IPS DF 6.9 (cell line): ENCODE measurements around the gene ITIH4.

Experiments
- DNase-seq: peaks from one replicate; pipeline ENCODE4 v3.0.0-alpha.2; 2013; ENCODE audit warnings: low read depth, low spot score
- H3K27ac ChIP-seq: one replicate; pipeline ENCODE4 v1.5.1; 2013; ENCODE audit warnings: low read length, control low read depth
- H3K27me3 ChIP-seq: 2 replicates; pipeline ENCODE4 v1.6.1; 2013; ENCODE audit warnings: mild to moderate bottlenecking, low read length; ENCODE audit not compliant: control insufficient read depth, insufficient read depth
- H3K36me3 ChIP-seq: 2 replicates; pipeline ENCODE4 v1.6.1; 2013; ENCODE audit warnings: low read length; ENCODE audit not compliant: control insufficient read depth, insufficient read depth
- H3K4me1 ChIP-seq: 2 replicates; pipeline ENCODE4 v1.6.1; 2013; ENCODE audit warnings: low read length; ENCODE audit not compliant: control insufficient read depth, insufficient read depth
- H3K4me3 ChIP-seq: 2 replicates; pipeline ENCODE4 v1.5.1; 2013; ENCODE audit warnings: mild to moderate bottlenecking, low read length
- H3K9me3 ChIP-seq: 2 replicates; pipeline ENCODE4 v1.6.1; 2013; ENCODE audit warnings: low read length, inconsistent platforms; ENCODE audit not compliant: control insufficient read depth, insufficient read depth
- WGBS: extraction: QIAGEN DNeasy Blood & Tissue Kit; methylation state at CpG from one replicate; pipeline ENCODE4 v1.1.7; 2013; ENCODE audit warnings: mixed read lengths, missing lambda C conversion rate; ENCODE audit not compliant: insufficient read length, insufficient coverage; 5-methylcytosine and 5-hydroxymethylcytosine counted together

ITIH4 gene

GRCh38 chr3:52817860-52818259 is 12.6 kb downstream of the ITIH4 start:
- H3K27me3 ChIP-seq, result no peaks in the 10 kb centered on the region
- H3K9me3 ChIP-seq, result no peaks in the 10 kb centered on the region
- no peak overlapping the region for H3K27ac ChIP-seq
- no peaks in the 10 kb centered on the region; the same call in 1 of the 2 replicates for H3K36me3 ChIP-seq
- H3K4me1 ChIP-seq, result no peaks in the 10 kb centered on the region
- WGBS, result no CpG with 5 or more reads among the region's 7 CpGs
- DNase-seq, result no peak
- no peak overlapping the region for H3K4me3 ChIP-seq

GRCh38 chr3:52817221-52817620 is 13.3 kb downstream of the ITIH4 start:
- DNase-seq, result no peak
- Histone ChIP-seq H3K27me3 (no peaks in the 10 kb centered on the region), H3K9me3 (no peaks in the 10 kb centered on the region), H3K4me1 (no peaks in the 10 kb centered on the region), H3K36me3 (no peaks in the 10 kb centered on the region; the same call in 1 of the 2 replicates), H3K4me3 (no peak overlapping the region), H3K27ac (no peak overlapping the region)
- no CpG with 5 or more reads among the region's 10 CpGs for WGBS

GRCh38 chr3:52816654-52817053 is 13.8 kb downstream of the ITIH4 start:
- Histone ChIP-seq H3K36me3 (no peaks in the 10 kb centered on the region; the same call in 1 of the 2 replicates), H3K27ac (no peak overlapping the region), H3K4me1 (no peaks in the 10 kb centered on the region), H3K4me3 (no peak overlapping the region), H3K27me3 (no peaks in the 10 kb centered on the region), H3K9me3 (no peaks in the 10 kb centered on the region)
- DNase-seq, result no peak
- no CpG with 5 or more reads among the region's 10 CpGs for WGBS

- Histone ChIP-seq H3K4me1 (no peaks in the 10 kb centered on the region; the same call in 1 of the 2 replicates), H3K4me3 (no peak overlapping the region), H3K9me3 (no peaks in the 10 kb centered on the region), H3K36me3 (no peaks in the 10 kb centered on the region; the same call in 1 of the 2 replicates), H3K27ac (no peak overlapping the region), H3K27me3 (no peaks in the 10 kb centered on the region)
- no CpG with 5 or more reads among the region's 6 CpGs for WGBS
- no peak for DNase-seq
These were observed 14.3 kb downstream of the ITIH4 start for GRCh38 chr3:52816199-52816598.

- WGBS, result no CpG with 5 or more reads among the region's 8 CpGs
- no peaks in the 10 kb centered on the region for H3K27me3 ChIP-seq
- H3K9me3 ChIP-seq, result no peaks in the 10 kb centered on the region
- no peak overlapping the region for H3K27ac ChIP-seq
- H3K4me1 ChIP-seq, result no peaks in the 10 kb centered on the region; the same call in 1 of the 2 replicates
- no peaks in the 10 kb centered on the region; the same call in 1 of the 2 replicates for H3K36me3 ChIP-seq
- H3K4me3 ChIP-seq, result no peak overlapping the region
- DNase-seq, result no peak
These were observed 16.7 kb downstream of the ITIH4 start for GRCh38 chr3:52813810-52814209.

- no CpG with 5 or more reads among the region's 7 CpGs for WGBS
- no peaks in the 10 kb centered on the region for H3K27me3 ChIP-seq
- no peak for DNase-seq
These were observed 18.9 kb downstream of the ITIH4 start for GRCh38 chr3:52811452-52812011.

GRCh38 chr3:52810923-52811322 is 19.5 kb downstream of the ITIH4 start:
- H3K4me3 ChIP-seq, result no peak overlapping the region
- no peaks in the 10 kb centered on the region; the same call in 1 of the 2 replicates for H3K4me1 ChIP-seq
- no peak overlapping the region for H3K27ac ChIP-seq

More at GRCh38 chr3:52811452-52812011, 18.9 kb downstream of the ITIH4 start:
- Histone ChIP-seq H3K4me1 (no peaks in the 10 kb centered on the region; the same call in 1 of the 2 replicates), H3K4me3 (no peak overlapping the region), H3K27ac (no peak overlapping the region), H3K36me3 (no peaks in the 10 kb centered on the region; the same call in 1 of the 2 replicates), H3K9me3 (no peaks in the 10 kb centered on the region)

GRCh38 chr3:52809662-52810377 is 20.7 kb downstream of the ITIH4 start:
- Histone ChIP-seq H3K9me3 (no peaks in the 10 kb centered on the region), H3K27me3 (no peaks in the 10 kb centered on the region), H3K36me3 (no peaks in the 10 kb centered on the region; the same call in 1 of the 2 replicates), H3K27ac (no peak overlapping the region), H3K4me1 (no peaks in the 10 kb centered on the region; the same call in 1 of the 2 replicates), H3K4me3 (no peak overlapping the region)
- no CpG with 5 or more reads among the region's 7 CpGs for WGBS
- no peak for DNase-seq

More at GRCh38 chr3:52810923-52811322, 19.5 kb downstream of the ITIH4 start:
- no peak for DNase-seq
- no peaks in the 10 kb centered on the region; the same call in 1 of the 2 replicates for H3K36me3 ChIP-seq
- WGBS, result no CpG with 5 or more reads among the region's 11 CpGs
- no peaks in the 10 kb centered on the region for H3K27me3 ChIP-seq
- H3K9me3 ChIP-seq, result no peaks in the 10 kb centered on the region

GRCh38 chr3:52809149-52809548 is 21.3 kb downstream of the ITIH4 start:
- WGBS, result 100% methylated on average over 1 of the region's 2 CpGs
- no peaks in the 10 kb centered on the region; the same call in 1 of the 2 replicates for H3K4me1 ChIP-seq
- H3K27ac ChIP-seq, result no peak overlapping the region
- no peaks in the 10 kb centered on the region for H3K9me3 ChIP-seq
- no peak for DNase-seq
- H3K27me3 ChIP-seq, result no peaks in the 10 kb centered on the region
- H3K4me3 ChIP-seq, result no peak overlapping the region
- no peaks in the 10 kb centered on the region; the same call in 1 of the 2 replicates for H3K36me3 ChIP-seq

GRCh38 chr3:52805270-52806039 is 25.0 kb downstream of the ITIH4 start:
- no peak overlapping the region for H3K27ac ChIP-seq
- no peaks in the 10 kb centered on the region for H3K36me3 ChIP-seq
- no peaks in the 10 kb centered on the region for H3K4me1 ChIP-seq
- DNase-seq, result no peak
- no peak overlapping the region for H3K4me3 ChIP-seq
- H3K9me3 ChIP-seq, result no peaks in the 10 kb centered on the region
- H3K27me3 ChIP-seq, result no peaks in the 10 kb centered on the region
- no CpG with 5 or more reads among the region's 19 CpGs for WGBS
